Activated T-cell treated with anti-CD3 and anti-CD28 coated beads for 24 hours (primary cell): Measurements from ENCODE around the gene RNU11.
"Not testable (repeated sequence)": the region's sequence is repeated elsewhere in the genome, so short reads cannot be mapped to it uniquely, and the experiment has no call there.

ENCODE experiments used
- DNase-seq: peaks from one replicate; pipeline ENCODE4 v3.0.0-alpha.2; 2020; ENCODE audit warnings: low read depth

RNU11 gene

GRCh38 chr1:28648474-28649198, at the start of gene RNU11:
Gene RNU11, plus strand, starts transcription at chr1:28648600.
- DNase-seq: peak; percentile 87

GRCh38 chr1:28601696-28602095, 46.7 kb upstream of the RNU11 start:
- DNase-seq: no peak

GRCh38 chr1:28602536-28603439, 45.6 kb upstream of the RNU11 start:
- DNase-seq: no peak

GRCh38 chr1:28604411-28604810, 44.0 kb upstream of the RNU11 start:
- no peak for DNase-seq

GRCh38 chr1:28604962-28605361, 43.4 kb upstream of the RNU11 start:
- no peak for DNase-seq

- DNase-seq: no peak
Measured at GRCh38 chr1:28606771-28607170, 41.6 kb upstream of the RNU11 start.

- no peak for DNase-seq
Measured at GRCh38 chr1:28613175-28613574, 35.2 kb upstream of the RNU11 start.

- DNase-seq: no peak
Measured at GRCh38 chr1:28631713-28632112, 16.7 kb upstream of the RNU11 start.

- DNase-seq: no peak
Measured at GRCh38 chr1:28632560-28632959, 15.8 kb upstream of the RNU11 start.

GRCh38 chr1:28640766-28641165, 7.6 kb upstream of the RNU11 start:
- no peak for DNase-seq

- no peak for DNase-seq
Measured at GRCh38 chr1:28642056-28642846, 6.1 kb upstream of the RNU11 start.

- peak; percentile 92 for DNase-seq
Measured at GRCh38 chr1:28642847-28643635, 5.4 kb upstream of the RNU11 start, which contains the start of gene TAF12. Gene TAF12, minus strand, starts transcription at chr1:28643067. Its CDS starts 20,986 bp downstream, at chr1:28622081.

- no peak for DNase-seq
Measured at GRCh38 chr1:28644494-28644893, 3.9 kb upstream of the RNU11 start.

- DNase-seq: not testable (repeated sequence)
Measured at GRCh38 chr1:28645406-28645805, 3.0 kb upstream of the RNU11 start.

GRCh38 chr1:28646040-28646439, 2.4 kb upstream of the RNU11 start:
- DNase-seq: no peak

- peak; percentile 83 for DNase-seq
Measured at GRCh38 chr1:28648008-28648473, 359 bp upstream of the RNU11 start.

GRCh38 chr1:28653063-28653462, 4.7 kb downstream of the RNU11 start:
- DNase-seq: not testable (repeated sequence)

GRCh38 chr1:28653870-28654269, 5.5 kb downstream of the RNU11 start:
- not testable (repeated sequence) for DNase-seq

GRCh38 chr1:28655448-28656311, 7.3 kb downstream of the RNU11 start:
- not testable (repeated sequence) for DNase-seq

GRCh38 chr1:28656335-28656734, 7.9 kb downstream of the RNU11 start:
- DNase-seq: no peak
